Liver (tissue), 3 donors: Measurements from ENCODE around the gene WRAP73.

Experiments used
- JUND ChIP-seq, 2 donors: IDR thresholded peaks; 2 replicates each; pipeline ENCODE4 v1.6.1; 2016; ENCODE audit warnings: antibody characterized with exemption in 2 of 2
- TF ChIP-seq, protein P1 (sequence below): fragments of 150-350 bp; IDR thresholded peaks from 2 replicates; pipeline ENCODE4 v1.5.1; 2017; ENCODE audit warnings: improper control_type of control experiment, low read depth, low read length; ENCODE audit not compliant: missing input control
- donor health status: healthy.
- donor health status: healthy.

DNA sequence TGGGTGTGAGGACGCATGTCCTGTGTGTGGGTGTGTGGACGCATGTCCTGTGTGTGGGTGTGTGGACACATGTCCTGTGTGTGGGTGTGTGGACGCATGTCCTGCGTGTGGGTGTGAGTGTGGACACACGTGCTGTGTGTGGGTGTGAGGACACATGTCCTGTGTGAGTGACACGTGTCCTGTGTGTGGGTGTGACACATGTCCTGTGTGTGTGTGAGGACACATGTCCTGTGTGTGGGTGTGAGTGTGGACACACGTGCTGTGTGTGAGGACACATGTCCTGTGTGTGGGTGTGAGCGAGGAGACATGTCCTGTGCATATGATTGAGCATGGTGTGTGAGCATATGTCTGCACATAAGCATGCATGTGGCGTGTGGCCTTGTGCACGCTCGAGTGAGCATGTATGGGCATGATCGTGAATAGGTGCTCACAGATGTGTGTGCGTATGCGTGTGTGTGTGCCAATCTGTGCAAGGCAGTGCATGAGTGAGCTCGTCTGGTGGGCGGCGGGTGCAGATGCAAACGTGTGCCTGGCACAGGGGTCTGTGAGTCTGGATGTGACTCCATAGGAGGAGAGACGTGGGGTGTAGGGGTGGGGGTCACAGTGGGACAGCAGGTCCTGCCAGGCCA, 63.8 kb downstream of the WRAP73 start:
- TF ChIP-seq, protein P1, sequence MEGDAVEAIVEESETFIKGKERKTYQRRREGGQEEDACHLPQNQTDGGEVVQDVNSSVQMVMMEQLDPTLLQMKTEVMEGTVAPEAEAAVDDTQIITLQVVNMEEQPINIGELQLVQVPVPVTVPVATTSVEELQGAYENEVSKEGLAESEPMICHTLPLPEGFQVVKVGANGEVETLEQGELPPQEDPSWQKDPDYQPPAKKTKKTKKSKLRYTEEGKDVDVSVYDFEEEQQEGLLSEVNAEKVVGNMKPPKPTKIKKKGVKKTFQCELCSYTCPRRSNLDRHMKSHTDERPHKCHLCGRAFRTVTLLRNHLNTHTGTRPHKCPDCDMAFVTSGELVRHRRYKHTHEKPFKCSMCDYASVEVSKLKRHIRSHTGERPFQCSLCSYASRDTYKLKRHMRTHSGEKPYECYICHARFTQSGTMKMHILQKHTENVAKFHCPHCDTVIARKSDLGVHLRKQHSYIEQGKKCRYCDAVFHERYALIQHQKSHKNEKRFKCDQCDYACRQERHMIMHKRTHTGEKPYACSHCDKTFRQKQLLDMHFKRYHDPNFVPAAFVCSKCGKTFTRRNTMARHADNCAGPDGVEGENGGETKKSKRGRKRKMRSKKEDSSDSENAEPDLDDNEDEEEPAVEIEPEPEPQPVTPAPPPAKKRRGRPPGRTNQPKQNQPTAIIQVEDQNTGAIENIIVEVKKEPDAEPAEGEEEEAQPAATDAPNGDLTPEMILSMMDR = no peak
- TF ChIP-seq JUND (IDR thresholded peaks at IDR 0.05) = no peak
